Cardiac muscle cell (in vitro differentiated cells and primary cell): ENCODE data around the gene LDB2. TPM values are rescaled to one million over a fixed set of nuclear protein-coding genes. Genes with fewer than 3 reads are reported as not detected.
"Not testable (repeated sequence)": the region's sequence is repeated elsewhere in the genome, so short reads cannot be mapped to it uniquely, and the experiment has no call there.

Source experiments
- DNase-seq, 2 donors: peaks; one replicate each; pipeline versions ENCODE4 v3.0.0 to v3.0.0-alpha.2; 2010 to 2017; ENCODE audit warnings: low read depth in 1 of 2, low spot score in 1 of 2
- H3K27ac ChIP-seq: fragments of 200-600 bp; sonication (generic); 2 replicates; pipeline ENCODE4 v1.5.1; 2016
- H3K27me3 ChIP-seq: fragments of 200-600 bp; sonication (generic); 2 replicates; pipeline ENCODE4 v1.6.0; 2016; ENCODE audit warnings: control low read depth
- H3K36me3 ChIP-seq: fragments of 200-600 bp; sonication (generic); 2 replicates; pipeline ENCODE4 v1.5.1; 2016; ENCODE audit warnings: control low read depth
- H3K4me1 ChIP-seq: fragments of 200-600 bp; sonication (generic); 2 replicates; pipeline ENCODE4 v1.8.1; 2017; ENCODE audit warnings: low read depth, mild to moderate bottlenecking, mixed run types
- H3K4me3 ChIP-seq: fragments of 200-600 bp; sonication (generic); 2 replicates; pipeline ENCODE4 v1.5.1; 2016; ENCODE audit warnings: mild to moderate bottlenecking
- H3K9me3 ChIP-seq: fragments of 200-600 bp; sonication (generic); 2 replicates; pipeline ENCODE4 v1.5.1; 2017; ENCODE audit warnings: low read depth, mild to moderate bottlenecking, control low read depth
- polyA plus RNA-seq: library from polyadenylated mRNA; unstranded; fragments of >200 nt; fragmentation: Nextera tagmentation; extraction: Ambion mirVana; gene quantifications from 2 replicates; pipeline ENCODE4 v1.2.1, GENCODE V29; 2016
- total RNA-seq: library from RNA; depleted of rRNA; stranded (reverse); fragments of >200 nt; gene quantifications from 2 replicates; pipeline ENCODE4 v1.2.3, GENCODE V29; 2016
- TF ChIP-seq, protein P1 (sequence below): IDR thresholded peaks from 2 replicates; pipeline ENCODE4 v1.5.1; 2012; ENCODE audit warnings: low read depth, mild to moderate bottlenecking, low read length

Gene LDB2
- total and polyA plus RNA-seq, 2 experiments from 2014 or later: 10.4 to 12.4 TPM

DNA sequence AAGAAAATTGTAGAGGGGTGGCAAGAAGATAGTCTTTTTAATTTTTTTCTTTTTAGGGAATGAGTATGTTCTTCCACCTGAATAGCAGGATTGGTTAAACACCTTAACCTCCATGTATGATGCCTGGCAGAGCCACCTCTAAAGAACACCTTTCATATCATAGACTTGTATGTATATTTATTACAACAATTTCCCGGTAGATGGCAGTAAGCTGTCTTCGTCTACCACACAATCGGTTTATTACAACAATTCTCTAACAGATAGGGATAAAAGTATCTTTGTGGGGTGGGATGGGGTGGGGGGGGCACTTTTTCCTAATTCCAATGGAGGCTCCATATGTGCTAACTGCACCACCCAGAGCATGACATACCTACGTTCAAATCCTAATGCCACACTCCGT is 255.5 kb downstream of the LDB2 start:
- Histone ChIP-seq H3K27me3 (no peaks in the 10 kb centered on the region), H3K27ac (no peak overlapping the region), H3K4me3 (no peak overlapping the region), H3K9me3 (no peaks in the 10 kb centered on the region), H3K4me1 (no peaks in the 10 kb centered on the region), H3K36me3 (no peaks in the 10 kb centered on the region)
- TF ChIP-seq, protein P1, sequence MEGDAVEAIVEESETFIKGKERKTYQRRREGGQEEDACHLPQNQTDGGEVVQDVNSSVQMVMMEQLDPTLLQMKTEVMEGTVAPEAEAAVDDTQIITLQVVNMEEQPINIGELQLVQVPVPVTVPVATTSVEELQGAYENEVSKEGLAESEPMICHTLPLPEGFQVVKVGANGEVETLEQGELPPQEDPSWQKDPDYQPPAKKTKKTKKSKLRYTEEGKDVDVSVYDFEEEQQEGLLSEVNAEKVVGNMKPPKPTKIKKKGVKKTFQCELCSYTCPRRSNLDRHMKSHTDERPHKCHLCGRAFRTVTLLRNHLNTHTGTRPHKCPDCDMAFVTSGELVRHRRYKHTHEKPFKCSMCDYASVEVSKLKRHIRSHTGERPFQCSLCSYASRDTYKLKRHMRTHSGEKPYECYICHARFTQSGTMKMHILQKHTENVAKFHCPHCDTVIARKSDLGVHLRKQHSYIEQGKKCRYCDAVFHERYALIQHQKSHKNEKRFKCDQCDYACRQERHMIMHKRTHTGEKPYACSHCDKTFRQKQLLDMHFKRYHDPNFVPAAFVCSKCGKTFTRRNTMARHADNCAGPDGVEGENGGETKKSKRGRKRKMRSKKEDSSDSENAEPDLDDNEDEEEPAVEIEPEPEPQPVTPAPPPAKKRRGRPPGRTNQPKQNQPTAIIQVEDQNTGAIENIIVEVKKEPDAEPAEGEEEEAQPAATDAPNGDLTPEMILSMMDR: no peak
- peak in 1 of 2 donors; percentile 16 for DNase-seq

DNA sequence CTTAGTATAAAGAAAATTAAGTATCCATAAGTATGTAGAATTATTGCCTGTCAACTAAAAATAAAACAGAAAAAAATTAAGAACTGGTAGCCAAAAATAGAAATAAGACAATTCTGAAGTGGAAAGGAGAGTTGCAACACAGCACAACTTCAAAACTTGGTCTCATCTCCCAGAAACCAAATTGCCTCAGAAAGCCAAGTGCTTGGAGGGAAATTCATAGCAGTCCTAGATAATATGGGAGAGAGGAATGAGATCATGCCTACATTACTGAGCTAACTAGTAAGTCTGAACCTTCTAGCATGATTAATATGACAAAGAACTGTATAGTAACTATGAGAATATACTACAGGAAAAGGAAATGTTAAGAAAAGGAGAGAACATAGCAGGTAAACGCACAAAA is 256.5 kb downstream of the LDB2 start:
- H3K27ac ChIP-seq: no peak overlapping the region

DNA sequence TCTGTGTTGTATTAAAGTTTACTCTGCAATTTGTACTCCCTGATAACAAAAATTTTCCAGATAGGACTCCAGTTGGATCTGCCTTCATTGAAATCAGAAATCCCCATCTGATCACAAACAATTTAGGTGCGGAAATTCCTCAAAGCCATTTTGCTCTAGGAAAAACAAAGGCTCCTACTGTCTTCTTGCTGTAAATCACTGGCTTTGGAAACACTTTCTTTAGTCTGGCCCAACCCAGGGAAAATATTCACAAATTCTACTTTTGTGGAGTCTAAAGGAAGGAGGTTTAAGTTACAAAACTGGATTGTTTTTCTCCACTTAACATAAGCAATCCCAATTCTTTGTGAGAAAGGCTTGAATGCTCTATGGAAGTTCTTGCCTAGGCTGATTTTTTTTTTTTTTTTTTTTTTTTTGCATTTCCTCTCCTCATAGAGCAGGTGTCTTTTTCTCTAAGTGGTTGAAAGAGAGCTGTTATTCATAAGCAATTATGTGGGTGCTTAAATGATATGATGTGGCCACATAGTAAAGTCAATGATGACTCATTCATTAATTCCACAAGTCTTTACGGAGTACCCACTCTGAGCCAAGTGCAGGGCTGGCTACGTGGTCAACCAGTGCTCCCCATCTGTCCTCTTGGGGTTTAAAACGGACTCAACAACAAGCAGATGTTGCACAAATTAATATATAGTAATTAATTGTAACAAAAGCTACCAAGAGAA is 261.4 kb downstream of the LDB2 start:
- Histone ChIP-seq H3K4me3 (no peak overlapping the region), H3K36me3 (no peaks in the 10 kb centered on the region), H3K27me3 (no peaks in the 10 kb centered on the region), H3K4me1 (no peaks in the 10 kb centered on the region), H3K9me3 (no peaks in the 10 kb centered on the region), H3K27ac (no peak overlapping the region)
- DNase-seq: no peak
- TF ChIP-seq, protein P1: no peak

More for the DNA sequence above, 256.5 kb downstream of the LDB2 start:
- H3K9me3 ChIP-seq: no peaks in the 10 kb centered on the region
- H3K4me1 ChIP-seq: no peaks in the 10 kb centered on the region
- no peaks in the 10 kb centered on the region for H3K27me3 ChIP-seq
- no peak overlapping the region for H3K4me3 ChIP-seq
- no peaks in the 10 kb centered on the region for H3K36me3 ChIP-seq
- DNase-seq: peak in 1 of 2 donors; percentile 73
- TF ChIP-seq, protein P1: no peak

DNA sequence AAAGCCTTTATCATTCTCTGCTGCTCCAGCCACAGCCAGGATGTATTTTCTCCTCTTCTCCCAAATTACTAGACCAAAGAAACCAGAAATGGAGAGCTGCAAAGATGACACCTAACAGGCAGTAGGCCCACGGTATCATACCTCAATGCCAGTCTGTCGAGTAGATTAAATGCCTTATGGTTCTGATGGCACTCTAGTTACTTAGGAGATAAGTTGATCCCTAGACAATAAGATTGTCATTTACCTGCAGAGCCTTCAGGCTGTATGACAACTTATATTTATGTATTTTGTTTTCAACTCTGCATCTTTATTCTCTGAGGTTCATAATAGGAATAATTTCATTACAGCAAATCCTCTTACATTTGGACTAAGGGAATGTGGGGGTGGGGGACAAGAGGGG is 262.1 kb downstream of the LDB2 start:
- H3K27me3 ChIP-seq: no peaks in the 10 kb centered on the region
- H3K36me3 ChIP-seq: no peaks in the 10 kb centered on the region
- TF ChIP-seq, protein P1: no peak
- H3K4me1 ChIP-seq: no peaks in the 10 kb centered on the region
- no peak overlapping the region for H3K27ac ChIP-seq
- no peak overlapping the region for H3K4me3 ChIP-seq
- DNase-seq: no peak
- H3K9me3 ChIP-seq: no peaks in the 10 kb centered on the region

DNA sequence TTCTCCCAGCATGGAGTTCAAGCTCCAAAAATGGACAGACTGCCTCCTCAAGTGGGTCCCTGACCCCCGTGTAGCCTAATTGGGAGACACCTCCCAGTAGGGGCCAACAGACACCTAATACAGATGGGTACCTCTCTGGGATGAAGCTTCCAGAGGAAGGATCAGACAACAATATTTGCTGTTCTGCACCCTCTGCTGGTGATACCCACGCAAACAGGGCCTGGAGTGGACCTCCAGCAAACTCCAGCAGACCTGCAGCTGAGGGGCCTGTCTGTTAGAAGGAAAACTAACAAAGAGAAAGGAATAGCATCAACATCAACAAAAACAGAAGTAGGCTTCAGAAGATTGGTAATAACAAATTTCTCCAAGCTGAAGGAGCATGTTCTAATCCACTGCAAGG is 269.2 kb downstream of the LDB2 start:
- not testable (repeated sequence) for DNase-seq, H3K4me3 ChIP-seq, H3K36me3 ChIP-seq, H3K27ac ChIP-seq, H3K9me3 ChIP-seq, H3K27me3 ChIP-seq, H3K4me1 ChIP-seq

DNA sequence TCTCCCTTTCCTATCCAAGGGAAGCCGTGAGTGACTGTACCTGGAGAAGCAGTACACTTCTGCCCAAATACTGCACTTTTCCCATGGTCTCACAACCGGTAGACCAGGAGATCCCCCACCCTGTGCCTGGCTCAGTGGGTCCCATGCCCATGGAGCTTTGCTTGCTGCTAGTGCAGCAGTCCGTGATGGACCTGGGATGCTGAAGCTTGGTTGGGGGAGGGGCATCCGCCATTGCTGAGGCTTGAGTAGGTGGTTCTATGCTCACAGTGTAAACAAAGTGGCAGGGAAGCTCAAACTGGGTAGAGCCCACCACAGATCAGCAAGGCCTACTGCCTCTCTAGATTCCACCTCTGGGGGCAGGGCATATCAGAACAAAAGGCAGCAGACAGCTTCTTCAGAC is 269.6 kb downstream of the LDB2 start:
- not testable (repeated sequence) for H3K4me3 ChIP-seq, H3K9me3 ChIP-seq, H3K27ac ChIP-seq, DNase-seq, H3K36me3 ChIP-seq, H3K27me3 ChIP-seq, H3K4me1 ChIP-seq
